Suprapubic skin (tissue), 4 donors: ENCODE results near the gene TYMP. TPM values are rescaled to one million over a fixed set of nuclear protein-coding genes. Genes with fewer than 3 reads are reported as not detected.
A peak's percentile ranks its signal among the peaks of the same experiment; 100 is the strongest.

ENCODE experiments used
- DNase-seq, 2 donors: peaks; one replicate each; pipeline ENCODE4 v3.0.0-alpha.2; 2019; ENCODE audit warnings: low spot score in 2 of 2
- H3K27ac ChIP-seq: fragments of 200-600 bp; sonication (generic); one replicate; pipeline ENCODE4 v1.5.1; 2019
- H3K27me3 ChIP-seq: fragments of 200-600 bp; sonication (generic); one replicate; pipeline ENCODE4 v1.5.1; 2019
- H3K36me3 ChIP-seq: fragments of 200-600 bp; sonication (generic); one replicate; pipeline ENCODE4 v1.5.1; 2019
- H3K4me1 ChIP-seq: fragments of 200-600 bp; sonication (generic); one replicate; pipeline ENCODE4 v1.5.1; 2019
- H3K4me3 ChIP-seq: fragments of 200-600 bp; sonication (generic); one replicate; pipeline ENCODE4 v1.5.1; 2019; ENCODE audit warnings: mild to moderate bottlenecking
- H3K9me3 ChIP-seq: fragments of 200-600 bp; sonication (generic); one replicate; pipeline ENCODE4 v1.5.1; 2019
- CTCF ChIP-seq, 2 donors: fragments of 200-600 bp in 1 of 2; fragments of 450-650 bp in 1 of 2; sonication (generic) in 1 of 2; IDR thresholded peaks; one replicate each; pipeline ENCODE4 v1.5.1; 2016 to 2019; ENCODE audit warnings: antibody characterized with exemption in 2 of 2, mild to moderate bottlenecking in 1 of 2, moderate library complexity in 1 of 2
- EP300 ChIP-seq: sonication (generic); formaldehyde crosslinking; IDR thresholded peaks from one replicate; pipeline ENCODE4 v1.6.1; 2017; ENCODE audit warnings: antibody characterized with exemption
- POLR2A ChIP-seq, 2 donors: fragments of 450-650 bp; IDR thresholded peaks; one replicate each; pipeline ENCODE4 v1.6.1; 2017; ENCODE audit warnings: antibody characterized with exemption in 2 of 2, mild to moderate bottlenecking in 2 of 2, moderate library complexity in 2 of 2
- POLR2AphosphoS5 ChIP-seq, 3 donors: sonication (generic); formaldehyde crosslinking; IDR thresholded peaks; one replicate each; pipeline ENCODE4 v1.6.1; 2017; ENCODE audit warnings: antibody characterized with exemption in 3 of 3
- WGBS: methylation state at CpG from one replicate; pipeline ENCODE4 v1.1.5; 2018; 5-methylcytosine and 5-hydroxymethylcytosine counted together
- total RNA-seq, 4 donors: library from RNA; depleted of rRNA; stranded (reverse); fragments of >200 nt; gene quantifications; one replicate each; pipeline ENCODE4 v1.1.0, GENCODE V29; 2016

TYMP gene
- total RNA-seq, 4 donors from 2014 or later, result 23.6 to 46.9 (median 30.8) TPM

DNA sequence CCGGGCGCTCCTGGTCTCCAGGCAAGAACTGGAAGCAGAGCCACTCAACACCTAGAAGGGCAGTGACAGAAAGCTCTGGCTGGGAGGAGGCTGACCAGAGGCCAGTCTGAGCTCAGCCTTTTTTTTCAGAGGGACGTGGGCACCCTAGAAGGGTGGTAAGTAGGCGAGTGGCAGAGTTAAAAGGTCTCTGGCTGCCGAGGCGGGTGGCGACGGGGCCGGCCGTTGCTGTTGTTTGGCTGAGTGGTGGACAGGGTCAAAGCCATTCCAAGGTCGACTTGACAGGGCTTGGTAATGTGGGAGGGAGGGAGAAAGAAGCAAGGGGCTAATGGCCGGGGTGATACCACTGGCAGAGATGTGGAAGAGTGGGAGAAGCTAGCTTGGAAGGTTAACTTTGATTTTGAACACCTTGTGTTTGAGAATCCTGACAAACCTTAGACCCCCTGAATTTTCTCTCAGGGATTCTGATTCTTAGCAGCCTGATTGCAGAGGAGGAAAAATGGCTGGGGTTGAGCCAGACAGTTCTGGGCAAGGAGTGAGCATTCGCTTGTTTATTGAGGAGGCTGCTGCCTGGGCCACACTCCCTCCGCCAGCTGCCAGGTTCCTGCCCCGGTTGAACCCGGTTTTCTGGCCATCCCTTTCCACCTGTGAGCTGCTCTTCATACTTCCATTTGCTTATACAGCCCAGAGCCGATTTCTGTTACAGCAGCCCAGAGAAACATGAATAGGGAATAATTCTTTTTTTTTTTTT is 33.8 kb upstream of the TYMP start:
- WGBS, result 23% methylated on average over 15 of the region's 17 CpGs
- Histone ChIP-seq H3K27ac (peak overlapping the region; percentile 69), H3K36me3 (no peaks in the 10 kb centered on the region), H3K4me1 (peaks cover 16% of the 10 kb centered on the region), H3K27me3 (no peaks in the 10 kb centered on the region), H3K4me3 (peak overlapping the region; percentile 67), H3K9me3 (no peaks in the 10 kb centered on the region)
- TF ChIP-seq POLR2A (IDR thresholded peaks at IDR 0.05), result no peak
- TF ChIP-seq CTCF (IDR thresholded peaks at IDR 0.05), result no peak
- no peak for TF ChIP-seq POLR2AphosphoS5 (IDR thresholded peaks at IDR 0.05)
- no peak for TF ChIP-seq EP300
- no peak for DNase-seq

DNA sequence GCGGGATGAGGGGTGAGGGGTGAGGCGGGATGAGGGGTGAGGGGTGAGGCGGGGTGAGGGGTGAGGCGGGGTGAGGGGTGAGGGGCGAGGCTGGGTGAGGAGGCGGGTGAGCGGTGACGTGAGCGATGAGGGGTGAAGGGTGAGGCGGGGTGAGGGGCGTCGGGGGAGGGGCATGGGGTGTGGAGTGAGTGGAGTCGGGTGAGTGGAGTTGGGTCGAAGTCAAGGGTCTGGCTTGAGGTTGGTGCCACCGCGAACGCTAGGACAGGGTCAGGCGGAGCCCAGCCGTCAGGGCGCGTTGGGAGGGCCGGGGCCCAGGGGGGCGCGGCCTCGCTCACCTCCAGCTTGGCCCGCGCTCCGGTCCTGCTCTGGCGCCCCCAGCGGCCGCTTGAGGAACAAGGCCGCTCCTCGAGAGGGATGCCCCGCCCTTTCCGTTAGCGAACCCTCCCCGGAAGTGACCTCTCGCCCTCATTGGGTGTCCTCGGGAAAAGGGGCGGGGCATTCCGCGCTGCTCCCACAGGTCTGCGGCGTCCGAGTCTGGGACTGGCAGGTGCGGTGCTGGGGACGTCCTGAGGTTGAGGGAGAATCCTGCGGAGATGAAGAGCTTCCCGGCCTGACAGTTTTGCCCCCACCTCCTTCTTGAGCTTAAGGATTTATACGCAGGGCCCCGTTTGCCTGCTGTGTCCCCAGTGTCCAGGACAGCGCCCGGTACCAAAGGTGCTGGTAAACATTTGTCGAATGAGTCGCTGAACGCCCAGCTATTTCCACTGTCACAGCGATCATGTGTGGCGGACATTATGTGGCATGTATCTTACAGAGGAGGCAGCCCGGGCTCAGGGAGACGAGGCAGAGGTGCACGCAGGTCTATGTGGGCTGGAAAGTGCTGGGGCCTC is 33.0 kb upstream of the TYMP start, which contains the start of gene SYCE3:
Gene SYCE3 (minus strand): TSS at position 397 of the 890 bp plus-strand sequence. CDS start 6,514 bp downstream, outside the sequence.
- no peak for TF ChIP-seq EP300
- peak in 1 of 2 donors; percentile 29 for TF ChIP-seq POLR2A (IDR thresholded peaks at IDR 0.05)
- TF ChIP-seq CTCF (IDR thresholded peaks at IDR 0.05), result peak; percentile 78 to 99
- TF ChIP-seq POLR2AphosphoS5 (IDR thresholded peaks at IDR 0.05), result peak in 2 of 3 donors; percentile 31 to 60
- 14% methylated on average over 22 of the region's 61 CpGs for WGBS
- Histone ChIP-seq H3K27me3 (no peaks in the 10 kb centered on the region), H3K9me3 (no peaks in the 10 kb centered on the region), H3K27ac (peak within 1 kb of the TSS; percentile 69), H3K4me1 (peaks cover 16% of the 10 kb centered on the region), H3K36me3 (no peaks in the 10 kb centered on the region), H3K4me3 (peak within 1 kb of the TSS; percentile 67)
- peak; percentile 98 to 99 for DNase-seq

GRCh38 chr22:50561401-50562358 is 31.9 kb upstream of the TYMP start:
- Histone ChIP-seq H3K27ac (no peak overlapping the region), H3K36me3 (no peaks in the 10 kb centered on the region), H3K4me3 (no peak overlapping the region), H3K4me1 (peaks cover 16% of the 10 kb centered on the region), H3K27me3 (no peaks in the 10 kb centered on the region), H3K9me3 (no peaks in the 10 kb centered on the region)
- WGBS, result 76% methylated on average over 28 of the region's 34 CpGs
- peak in 1 of 2 donors; percentile 72 for DNase-seq
- TF ChIP-seq CTCF (IDR thresholded peaks at IDR 0.05) (no peak), EP300 (no peak), POLR2A (IDR thresholded peaks at IDR 0.05) (no peak), POLR2AphosphoS5 (IDR thresholded peaks at IDR 0.05) (no peak)

DNA sequence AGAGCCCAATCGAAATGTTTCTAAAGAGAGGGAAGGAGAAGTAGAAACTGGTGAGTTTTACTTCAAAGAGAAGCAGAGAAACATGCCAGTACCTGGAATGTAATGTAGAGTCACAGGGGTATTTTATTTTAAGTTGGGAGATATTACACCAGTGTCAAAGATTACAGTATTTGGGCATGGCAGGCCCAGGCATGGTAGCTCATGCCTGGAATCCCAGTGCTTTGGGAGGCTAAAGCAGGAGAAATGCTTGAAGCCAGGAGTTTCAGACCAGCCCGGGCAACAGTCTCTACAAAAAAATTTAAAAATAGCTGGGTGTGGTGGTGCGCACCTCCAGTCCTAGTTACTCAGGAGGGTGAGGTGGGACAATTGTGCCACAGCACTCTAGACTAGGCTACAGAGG is 30.2 kb upstream of the TYMP start:
- WGBS, result 55% methylated on average over 3 of the region's 3 CpGs
- no peak overlapping the region for H3K4me3 ChIP-seq
- peaks cover 16% of the 10 kb centered on the region for H3K4me1 ChIP-seq
- no peaks in the 10 kb centered on the region for H3K9me3 ChIP-seq
- no peaks in the 10 kb centered on the region for H3K27me3 ChIP-seq
- H3K27ac ChIP-seq, result no peak overlapping the region
- no peak for TF ChIP-seq CTCF (IDR thresholded peaks at IDR 0.05)
- TF ChIP-seq EP300, result no peak
- no peak for TF ChIP-seq POLR2A (IDR thresholded peaks at IDR 0.05)
- no peak for DNase-seq
- no peaks in the 10 kb centered on the region for H3K36me3 ChIP-seq
